H1 (cell line): ENCODE data around the gene POLR2L. TPM values are rescaled to one million over a fixed set of nuclear protein-coding genes. Genes with fewer than 3 reads are reported as not detected.
A peak's percentile ranks its signal among the peaks of the same experiment; 100 is the strongest.

Source experiments
- CHD1 ChIP-seq: IDR thresholded peaks from 2 replicates; pipeline ENCODE4 v1.6.1; 2012; ENCODE audit warnings: low read depth, low read length, improper control_type of control experiment
- MAX ChIP-seq: IDR thresholded peaks from 2 replicates; pipeline ENCODE4 v1.6.1; 2012; ENCODE audit warnings: inconsistent platforms
- RBBP5 ChIP-seq: IDR thresholded peaks from 2 replicates; pipeline ENCODE4 v1.7.1; 2012; ENCODE audit warnings: low read depth, mild to moderate bottlenecking, inconsistent platforms, low read length, moderate library complexity, borderline replicate concordance
- SUZ12 ChIP-seq: fragments of 200-600 bp; sonication (generic); IDR thresholded peaks from 2 replicates; pipeline ENCODE4 v1.6.1; 2012; ENCODE audit warnings: mild to moderate bottlenecking, inconsistent platforms, low read length, moderate library complexity, mixed read lengths
- polyA plus RNA-seq, 7 experiments: library from polyadenylated mRNA; depleted of rRNA in 3 of 7; stranded (reverse) in 5 of 7; unstranded in 2 of 7; fragments of >200 nt in 5 of 7; fragments of 200-250 nt in 2 of 7; gene quantifications; 1 replicate in 5 of 7; 2 replicates in 1 of 7; 4 replicates in 1 of 7; pipeline versions ENCODE4 v1.2.1 to v1.2.3, GENCODE V29; 2011 to 2013; ENCODE audit warnings: missing spikeins in 2 of 7, mixed read lengths in 2 of 7
- total RNA-seq: library from RNA; stranded (reverse); fragmentation: NEBNext Ultra II Directional; extraction: Animal tissue kit (Norgen Biotek cat#: 25700); gene quantifications from 2 replicates; pipeline ENCODE4 v1.2.1, GENCODE V29; 2021
- TF ChIP-seq, protein P1 (sequence below): IDR thresholded peaks from 2 replicates; pipeline ENCODE4 v1.6.1; 2012; ENCODE audit warnings: inconsistent platforms

POLR2L gene
- total and polyA plus RNA-seq, 2 of the 8 experiments (the other 6 are each of a cell fraction or from before 2014, with no cell fraction given) = 140 to 151 TPM

DNA sequence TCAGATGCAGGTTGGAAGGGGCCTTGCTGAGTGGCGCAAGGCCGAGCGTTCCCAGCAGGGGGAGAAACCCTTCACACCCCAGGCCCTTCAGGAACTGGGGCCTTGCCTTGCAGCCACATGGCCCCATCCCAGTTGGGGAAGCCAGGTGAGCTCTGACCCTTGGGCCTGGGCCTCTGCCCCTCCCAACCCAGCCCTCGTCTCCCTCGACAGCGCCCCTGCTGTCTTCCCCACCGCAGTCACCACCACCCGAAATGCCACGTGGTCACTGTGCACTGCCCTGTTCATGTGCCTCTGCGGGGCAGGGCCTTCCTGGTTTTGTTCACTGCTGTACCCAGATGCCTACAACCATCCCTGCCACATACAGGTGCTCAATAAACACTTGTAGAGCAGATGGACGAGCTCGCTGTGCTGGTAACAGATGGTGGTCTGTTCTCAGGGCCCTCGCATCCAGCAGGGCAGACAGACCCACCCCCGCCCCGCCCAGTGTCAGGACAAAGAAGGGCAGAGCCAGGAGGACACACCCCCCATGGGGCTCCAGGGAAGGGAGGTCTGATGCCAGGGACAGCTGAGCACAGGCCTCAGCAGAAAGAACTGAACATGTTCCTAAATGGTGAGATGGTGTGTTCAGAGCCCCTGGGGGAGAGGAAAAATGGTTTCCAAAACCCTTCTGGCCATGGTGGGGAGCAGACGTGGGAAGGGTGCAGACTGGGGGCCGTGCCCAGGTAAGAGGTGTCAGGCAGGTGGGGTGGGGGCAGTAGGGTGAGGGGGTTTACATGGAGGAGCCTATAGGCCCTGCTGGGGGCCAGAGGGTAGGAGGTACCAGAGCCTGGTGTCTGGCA is 3.7 kb downstream of the POLR2L start (continued):
- TF ChIP-seq MAX (peak; percentile 67), RBBP5 (no peak), SUZ12 (no peak), CHD1 (no peak)
- TF ChIP-seq, protein P1, sequence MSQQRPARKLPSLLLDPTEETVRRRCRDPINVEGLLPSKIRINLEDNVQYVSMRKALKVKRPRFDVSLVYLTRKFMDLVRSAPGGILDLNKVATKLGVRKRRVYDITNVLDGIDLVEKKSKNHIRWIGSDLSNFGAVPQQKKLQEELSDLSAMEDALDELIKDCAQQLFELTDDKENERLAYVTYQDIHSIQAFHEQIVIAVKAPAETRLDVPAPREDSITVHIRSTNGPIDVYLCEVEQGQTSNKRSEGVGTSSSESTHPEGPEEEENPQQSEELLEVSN = peak; percentile 70
